Neural crest cell (in vitro differentiated cells): ENCODE data around the gene PLXNC1. TPM values are rescaled to one million over a fixed set of nuclear protein-coding genes. Genes with fewer than 3 reads are reported as not detected.

Experiments used
- DNase-seq: peaks from one replicate; pipeline ENCODE4 v3.0.0; 2021; ENCODE audit warnings: low read depth, mixed read lengths, low spot score
- H3K27ac Mint-ChIP-seq: one replicate; pipeline ENCODE4 v1.8.0; 2021; ENCODE audit warnings: mild to moderate bottlenecking, mixed read lengths; ENCODE audit not compliant: unreplicated experiment
- H3K27me3 Mint-ChIP-seq: 2 replicates; pipeline ENCODE4 v1.8.0; 2021; ENCODE audit warnings: low read depth, mild to moderate bottlenecking, mixed read lengths
- H3K36me3 Mint-ChIP-seq: 2 replicates; pipeline ENCODE4 v1.8.0; 2021; ENCODE audit warnings: low read depth, mild to moderate bottlenecking, mixed read lengths
- H3K4me1 Mint-ChIP-seq: 2 replicates; pipeline ENCODE4 v1.8.0; 2021; ENCODE audit warnings: mixed read lengths
- H3K4me3 Mint-ChIP-seq: one replicate; pipeline ENCODE4 v1.8.0; 2021; ENCODE audit warnings: mild to moderate bottlenecking, mixed read lengths
- H3K9me3 Mint-ChIP-seq: 2 replicates; pipeline ENCODE4 v1.8.0; 2021; ENCODE audit warnings: mixed read lengths
- CTCF ChIP-seq: fragments of 200-600 bp; sonication (generic); conservative IDR thresholded peaks from 2 replicates; pipeline ENCODE4 v1.5.0; 2021; ENCODE audit warnings: antibody characterized with exemption, mild to moderate bottlenecking
- total RNA-seq: library from RNA; stranded (reverse); gene quantifications from 2 replicates; pipeline ENCODE4 v1.2.1, GENCODE V29; 2021

The PLXNC1 gene
- total RNA-seq, 1 donor from 2014 or later, result 5.8 TPM

- TF ChIP-seq CTCF, result no peak
- H3K9me3 Mint-ChIP-seq, result no peaks in the 10 kb centered on the region
- no peak overlapping the region for H3K27ac Mint-ChIP-seq
- no peaks in the 10 kb centered on the region for H3K27me3 Mint-ChIP-seq
- DNase-seq, result no peak
- peaks cover 6% of the 10 kb centered on the region for H3K4me1 Mint-ChIP-seq
- H3K36me3 Mint-ChIP-seq, result no peaks in the 10 kb centered on the region
- H3K4me3 Mint-ChIP-seq, result no peak overlapping the region
Observed at GRCh38 chr12:94336211-94336925, 188.0 kb downstream of the PLXNC1 start.

GRCh38 chr12:94338006-94338794, 189.8 kb downstream of the PLXNC1 start:
- Mint-ChIP-seq H3K4me1 (peaks cover 12% of the 10 kb centered on the region), H3K4me3 (no peak overlapping the region), H3K27ac (no peak overlapping the region), H3K36me3 (peaks cover 3% of the 10 kb centered on the region), H3K27me3 (no peaks in the 10 kb centered on the region), H3K9me3 (peaks cover 2% of the 10 kb centered on the region)
- no peak for DNase-seq
- no peak for TF ChIP-seq CTCF

GRCh38 chr12:94340573-94340972, 192.2 kb downstream of the PLXNC1 start:
- no peak for TF ChIP-seq CTCF
- H3K36me3 Mint-ChIP-seq, result peaks cover 13% of the 10 kb centered on the region
- peaks cover 4% of the 10 kb centered on the region for H3K9me3 Mint-ChIP-seq
- DNase-seq, result no peak
- no peak overlapping the region for H3K4me3 Mint-ChIP-seq
- no peaks in the 10 kb centered on the region for H3K27me3 Mint-ChIP-seq
- H3K27ac Mint-ChIP-seq, result no peak overlapping the region
- H3K4me1 Mint-ChIP-seq, result peaks cover 6% of the 10 kb centered on the region

- peaks cover 73% of the 10 kb centered on the region for H3K36me3 Mint-ChIP-seq
- no peak overlapping the region for H3K4me3 Mint-ChIP-seq
Observed at GRCh38 chr12:94353130-94353529, 204.8 kb downstream of the PLXNC1 start.

More at GRCh38 chr12:94353130-94353529, 204.8 kb downstream of the PLXNC1 start:
- no peak overlapping the region for H3K27ac Mint-ChIP-seq
- TF ChIP-seq CTCF, result no peak
- DNase-seq, result no peak
- H3K9me3 Mint-ChIP-seq, result peaks cover 27% of the 10 kb centered on the region
- H3K27me3 Mint-ChIP-seq, result no peaks in the 10 kb centered on the region
- no peaks in the 10 kb centered on the region for H3K4me1 Mint-ChIP-seq
